Measurements from ENCODE around the gene CDR2L.
"Not testable (repeated sequence)": the region's sequence is repeated elsewhere in the genome, so short reads cannot be mapped to it uniquely, and the experiment has no call there.

The CDR2L gene

GRCh38 chr17:74977802-74978201 is 9.6 kb upstream of the CDR2L start:
- TF ChIP-seq TAF1 (IDR thresholded peaks at IDR 0.05; ENCODE audit: low read depth, low read length) (no peak), POLR2A (IDR thresholded peaks at IDR 0.05; ENCODE audit: low read depth, low read length) (no peak), POLR2AphosphoS5 (IDR thresholded peaks at IDR 0.05; ENCODE audit: low read depth, low read length) (no peak), POU2F2 (IDR thresholded peaks at IDR 0.05; ENCODE audit: low read depth, low read length) (no peak), PAX5 (IDR thresholded peaks at IDR 0.05; ENCODE audit: insufficient read depth, low read length, severe bottlenecking) (no peak), SPI1 (IDR thresholded peaks at IDR 0.05; ENCODE audit: low read depth, low read length) (no peak)
- FAIRE-seq (no peak), DNase-seq (ENCODE audit: insufficient read length, low spot score) (no peak)

GRCh38 chr17:74978240-74978639 is 9.2 kb upstream of the CDR2L start:
- 0 out of 2 replicates have a peak, but pooled peaks have one; percentile 2 for TF ChIP-seq SPI1 (IDR thresholded peaks at IDR 0.05; ENCODE audit: low read depth, low read length)
- no peak for TF ChIP-seq POLR2A (IDR thresholded peaks at IDR 0.05; ENCODE audit: low read depth, low read length)
- no peak for DNase-seq (ENCODE audit: insufficient read length, low spot score)
- no peak for FAIRE-seq

- DNase-seq (ENCODE audit: insufficient read length, low spot score) (no peak), FAIRE-seq (no peak)
- TF ChIP-seq POLR2A (IDR thresholded peaks at IDR 0.05; ENCODE audit: low read depth, low read length) (no peak), POLR2AphosphoS5 (IDR thresholded peaks at IDR 0.05; ENCODE audit: low read depth, low read length) (no peak), SPI1 (IDR thresholded peaks at IDR 0.05; ENCODE audit: low read depth, low read length) (no peak), TAF1 (IDR thresholded peaks at IDR 0.05; ENCODE audit: low read depth, low read length) (no peak), PAX5 (IDR thresholded peaks at IDR 0.05; ENCODE audit: insufficient read depth, low read length, severe bottlenecking) (no peak), POU2F2 (IDR thresholded peaks at IDR 0.05; ENCODE audit: low read depth, low read length) (no peak)
These were observed 7.9 kb upstream of the CDR2L start for GRCh38 chr17:74979408-74980146.

GRCh38 chr17:74981318-74981978 is 6.0 kb upstream of the CDR2L start:
- TF ChIP-seq PAX5 (IDR thresholded peaks at IDR 0.05; ENCODE audit: insufficient read depth, low read length, severe bottlenecking) (no peak), POU2F2 (IDR thresholded peaks at IDR 0.05; ENCODE audit: low read depth, low read length) (no peak), POLR2A (IDR thresholded peaks at IDR 0.05; ENCODE audit: low read depth, low read length) (no peak), SPI1 (IDR thresholded peaks at IDR 0.05; ENCODE audit: low read depth, low read length) (no peak), POLR2AphosphoS5 (IDR thresholded peaks at IDR 0.05; ENCODE audit: low read depth, low read length) (no peak), TAF1 (IDR thresholded peaks at IDR 0.05; ENCODE audit: low read depth, low read length) (no peak)
- DNase-seq (ENCODE audit: insufficient read length, low spot score) = no peak
- FAIRE-seq = no peak

- no peak for TF ChIP-seq POLR2A (IDR thresholded peaks at IDR 0.05; ENCODE audit: low read depth, low read length)
- no peak for TF ChIP-seq POLR2AphosphoS5 (IDR thresholded peaks at IDR 0.05; ENCODE audit: low read depth, low read length)
- no peak for TF ChIP-seq SPI1 (IDR thresholded peaks at IDR 0.05; ENCODE audit: low read depth, low read length)
- TF ChIP-seq PAX5 (IDR thresholded peaks at IDR 0.05; ENCODE audit: insufficient read depth, low read length, severe bottlenecking) = no peak
- TF ChIP-seq TAF1 (IDR thresholded peaks at IDR 0.05; ENCODE audit: low read depth, low read length) = no peak
- no peak for TF ChIP-seq POU2F2 (IDR thresholded peaks at IDR 0.05; ENCODE audit: low read depth, low read length)
- FAIRE-seq (peak; percentile 78), DNase-seq (ENCODE audit: insufficient read length, low spot score) (peak; percentile 64)
These were observed 5.3 kb upstream of the CDR2L start for GRCh38 chr17:74981979-74982662.

- not testable (repeated sequence) for FAIRE-seq; DNase-seq (ENCODE audit: insufficient read length, low spot score)
These were observed 4.6 kb upstream of the CDR2L start for GRCh38 chr17:74982663-74983313.

- DNase-seq (ENCODE audit: insufficient read length, low spot score) = no peak
- no peak for FAIRE-seq
- TF ChIP-seq POU2F2 (IDR thresholded peaks at IDR 0.05; ENCODE audit: low read depth, low read length) (no peak), POLR2A (IDR thresholded peaks at IDR 0.05; ENCODE audit: low read depth, low read length) (no peak), POLR2AphosphoS5 (IDR thresholded peaks at IDR 0.05; ENCODE audit: low read depth, low read length) (no peak), TAF1 (IDR thresholded peaks at IDR 0.05; ENCODE audit: low read depth, low read length) (no peak), PAX5 (IDR thresholded peaks at IDR 0.05; ENCODE audit: insufficient read depth, low read length, severe bottlenecking) (no peak), SPI1 (IDR thresholded peaks at IDR 0.05; ENCODE audit: low read depth, low read length) (no peak)
These were observed 1.2 kb upstream of the CDR2L start for GRCh38 chr17:74986206-74986576.

GRCh38 chr17:74987909-74988711 is 678 bp downstream of the CDR2L start:
- DNase-seq (ENCODE audit: insufficient read length, low spot score) = no peak
- TF ChIP-seq POLR2A (IDR thresholded peaks at IDR 0.05; ENCODE audit: low read depth, low read length) = no peak
- no peak for TF ChIP-seq POU2F2 (IDR thresholded peaks at IDR 0.05; ENCODE audit: low read depth, low read length)
- TF ChIP-seq TAF1 (IDR thresholded peaks at IDR 0.05; ENCODE audit: low read depth, low read length) = no peak
- no peak for TF ChIP-seq PAX5 (IDR thresholded peaks at IDR 0.05; ENCODE audit: insufficient read depth, low read length, severe bottlenecking)
- TF ChIP-seq SPI1 (IDR thresholded peaks at IDR 0.05; ENCODE audit: low read depth, low read length) = no peak
- no peak for TF ChIP-seq POLR2AphosphoS5 (IDR thresholded peaks at IDR 0.05; ENCODE audit: low read depth, low read length)
- no peak for FAIRE-seq
